B cell (primary cell): ENCODE data around the gene VSIG2.
A peak's percentile ranks its signal among the peaks of the same experiment; 100 is the strongest.

ENCODE experiments used
- CTCF ChIP-seq: fragments of 200-600 bp; IDR thresholded peaks from one replicate; pipeline ENCODE4 v1.8.0; 2022; ENCODE audit warnings: antibody characterized with exemption, mild to moderate bottlenecking
- EZH2 ChIP-seq: IDR thresholded peaks from 2 replicates; pipeline ENCODE4 v1.6.1; 2012; ENCODE audit warnings: borderline replicate concordance, low read depth, mild to moderate bottlenecking, moderate library complexity, low read length; ENCODE audit not compliant: insufficient read depth, poor library complexity, severe bottlenecking

- peak; percentile 67 for TF ChIP-seq CTCF
- TF ChIP-seq EZH2, result no peak
Measured at GRCh38 chr11:124746621-124747243, 5.3 kb downstream of the VSIG2 start.
